Astrocyte (in vitro differentiated cells and primary cell): ENCODE results near the gene HRC. TPM values are rescaled to one million over a fixed set of nuclear protein-coding genes. Genes with fewer than 3 reads are reported as not detected.
"Not testable (repeated sequence)": the region's sequence is repeated elsewhere in the genome, so short reads cannot be mapped to it uniquely, and the experiment has no call there.

Experiments
- DNase-seq: peaks from one replicate; pipeline ENCODE4 v3.0.0-alpha.2; 2010; ENCODE audit warnings: low read depth
- FAIRE-seq: peaks from 2 replicates; lab custom pipeline; 2011; peaks lifted over from hg19 to GRCh38; lab: Jason Lieb, UNC
- H2AFZ ChIP-seq: 2 replicates; pipeline ENCODE4 v1.6.0; 2012; ENCODE audit warnings: low read depth, low read length, inconsistent platforms
- H3K27ac ChIP-seq: 2 replicates; pipeline ENCODE4 v1.5.1; 2011; ENCODE audit warnings: low read depth, low read length, inconsistent platforms
- H3K27me3 ChIP-seq: 2 replicates; pipeline ENCODE4 v1.6.0; 2011; ENCODE audit warnings: low read length, inconsistent platforms; ENCODE audit not compliant: insufficient read depth
- H3K36me3 ChIP-seq: 2 replicates; pipeline ENCODE4 v1.5.1; 2011; ENCODE audit warnings: low read length, inconsistent platforms; ENCODE audit not compliant: insufficient read depth
- H3K4me1 ChIP-seq: 2 replicates; pipeline ENCODE4 v1.5.1; 2011; ENCODE audit warnings: low read length, inconsistent platforms; ENCODE audit not compliant: insufficient read depth
- H3K4me2 ChIP-seq: 2 replicates; pipeline ENCODE4 v1.6.0; 2012; ENCODE audit warnings: low read length, inconsistent platforms
- H3K4me3 ChIP-seq: 2 replicates; pipeline ENCODE4 v1.5.1; 2011; ENCODE audit warnings: low read depth, mild to moderate bottlenecking, low read length, inconsistent platforms; ENCODE audit not compliant: insufficient read depth
- H3K79me2 ChIP-seq: 2 replicates; pipeline ENCODE4 v1.6.0; 2012; ENCODE audit warnings: mild to moderate bottlenecking, low read length, inconsistent platforms; ENCODE audit not compliant: insufficient read depth
- H3K9ac ChIP-seq: 2 replicates; pipeline ENCODE4 v1.6.0; 2012; ENCODE audit warnings: mild to moderate bottlenecking, low read length, inconsistent platforms
- H3K9me3 ChIP-seq: 2 replicates; pipeline ENCODE4 v1.5.1; 2012; ENCODE audit warnings: low read depth, mild to moderate bottlenecking, low read length, inconsistent platforms; ENCODE audit not compliant: insufficient read depth
- H4K20me1 ChIP-seq: 2 replicates; pipeline ENCODE4 v1.6.0; 2012; ENCODE audit warnings: low read length, inconsistent platforms; ENCODE audit not compliant: insufficient read depth
- H3K27ac Mint-ChIP-seq: one replicate; pipeline ENCODE4 v1.8.0; 2021; ENCODE audit warnings: mild to moderate bottlenecking, mixed read lengths; ENCODE audit not compliant: unreplicated experiment
- H3K27me3 Mint-ChIP-seq: one replicate; pipeline ENCODE4 v1.8.0; 2021; ENCODE audit warnings: low read depth, mixed read lengths; ENCODE audit not compliant: unreplicated experiment
- H3K36me3 Mint-ChIP-seq: one replicate; pipeline ENCODE4 v1.8.0; 2021; ENCODE audit warnings: low read depth, mixed read lengths; ENCODE audit not compliant: unreplicated experiment
- H3K4me1 Mint-ChIP-seq: one replicate; pipeline ENCODE4 v1.8.0; 2021; ENCODE audit warnings: low read depth, mixed read lengths; ENCODE audit not compliant: unreplicated experiment
- H3K4me3 Mint-ChIP-seq: one replicate; pipeline ENCODE4 v1.8.0; 2021; ENCODE audit warnings: mild to moderate bottlenecking, moderate library complexity, mixed read lengths; ENCODE audit not compliant: unreplicated experiment
- H3K9me3 Mint-ChIP-seq: one replicate; pipeline ENCODE4 v1.8.0; 2021; ENCODE audit warnings: mild to moderate bottlenecking, mixed read lengths; ENCODE audit not compliant: unreplicated experiment
- CTCF ChIP-seq: IDR thresholded peaks from 2 replicates; pipeline ENCODE4 v1.5.1; 2011; ENCODE audit warnings: low read depth, mild to moderate bottlenecking, inconsistent platforms, low read length, moderate library complexity; ENCODE audit not compliant: insufficient read depth
- EZH2 ChIP-seq: IDR thresholded peaks from 2 replicates; pipeline ENCODE4 v1.6.1; 2012; ENCODE audit warnings: mild to moderate bottlenecking, low read length, inconsistent platforms; ENCODE audit not compliant: insufficient read depth
- total RNA-seq: library from RNA; stranded (reverse); gene quantifications from 2 replicates; pipeline ENCODE4 v1.2.1, GENCODE V29; 2021

HRC gene
- total RNA-seq, 1 donor from 2014 or later = not detected

GRCh38 chr19:49125025-49125731 lies 30.0 kb downstream of the HRC start:
- no peak overlapping the region for H3K9ac ChIP-seq
- H3K4me3 ChIP-seq = no peak overlapping the region
- no peak overlapping the region for H2AFZ ChIP-seq
- H3K79me2 ChIP-seq = no peaks in the 10 kb centered on the region
- Mint-ChIP-seq H3K4me1 (peaks cover 5% of the 10 kb centered on the region), H3K36me3 (peaks cover 15% of the 10 kb centered on the region), H3K9me3 (peaks cover 3% of the 10 kb centered on the region), H3K27ac (no peak overlapping the region), H3K4me3 (no peak overlapping the region), H3K27me3 (peaks cover 20% of the 10 kb centered on the region)
- peaks cover 7% of the 10 kb centered on the region for H4K20me1 ChIP-seq
- FAIRE-seq (no peak), DNase-seq (no peak)
- H3K9me3 ChIP-seq = no peaks in the 10 kb centered on the region
- no peak overlapping the region for H3K4me2 ChIP-seq
- no peak overlapping the region for H3K27ac ChIP-seq
- TF ChIP-seq CTCF = no peak
- no peak for TF ChIP-seq EZH2
- H3K4me1 ChIP-seq = peaks cover 5% of the 10 kb centered on the region
- H3K36me3 ChIP-seq = no peaks in the 10 kb centered on the region
- H3K27me3 ChIP-seq = peaks cover 9% of the 10 kb centered on the region

GRCh38 chr19:49123285-49123684 lies 31.9 kb downstream of the HRC start:
- H3K9me3 Mint-ChIP-seq, H4K20me1 ChIP-seq, H3K27me3 ChIP-seq, H2AFZ ChIP-seq, H3K9ac ChIP-seq, H3K4me3 Mint-ChIP-seq, H3K36me3 Mint-ChIP-seq, H3K4me2 ChIP-seq, H3K4me1 Mint-ChIP-seq, H3K27ac ChIP-seq, H3K4me3 ChIP-seq, H3K27ac Mint-ChIP-seq, H3K79me2 ChIP-seq, FAIRE-seq, H3K36me3 ChIP-seq, H3K9me3 ChIP-seq, DNase-seq: not testable (repeated sequence)
- H3K4me1 ChIP-seq = peaks cover 14% of the 10 kb centered on the region
- peaks cover 20% of the 10 kb centered on the region for H3K27me3 Mint-ChIP-seq

GRCh38 chr19:49121841-49122240 lies 33.4 kb downstream of the HRC start:
- peaks cover 15% of the 10 kb centered on the region for H4K20me1 ChIP-seq
- not testable (repeated sequence) for H3K4me1 Mint-ChIP-seq, H3K79me2 ChIP-seq, H3K4me2 ChIP-seq, DNase-seq, H3K9ac ChIP-seq, FAIRE-seq, H3K27ac ChIP-seq, H3K9me3 Mint-ChIP-seq, H3K36me3 Mint-ChIP-seq, H3K4me3 Mint-ChIP-seq, H3K9me3 ChIP-seq, H3K36me3 ChIP-seq, H3K4me3 ChIP-seq, H3K27ac Mint-ChIP-seq, H3K27me3 ChIP-seq, H2AFZ ChIP-seq
- peaks cover 20% of the 10 kb centered on the region for H3K27me3 Mint-ChIP-seq
- peaks cover 12% of the 10 kb centered on the region for H3K4me1 ChIP-seq
